Measurements from ENCODE around the gene PANK2.

DNA sequence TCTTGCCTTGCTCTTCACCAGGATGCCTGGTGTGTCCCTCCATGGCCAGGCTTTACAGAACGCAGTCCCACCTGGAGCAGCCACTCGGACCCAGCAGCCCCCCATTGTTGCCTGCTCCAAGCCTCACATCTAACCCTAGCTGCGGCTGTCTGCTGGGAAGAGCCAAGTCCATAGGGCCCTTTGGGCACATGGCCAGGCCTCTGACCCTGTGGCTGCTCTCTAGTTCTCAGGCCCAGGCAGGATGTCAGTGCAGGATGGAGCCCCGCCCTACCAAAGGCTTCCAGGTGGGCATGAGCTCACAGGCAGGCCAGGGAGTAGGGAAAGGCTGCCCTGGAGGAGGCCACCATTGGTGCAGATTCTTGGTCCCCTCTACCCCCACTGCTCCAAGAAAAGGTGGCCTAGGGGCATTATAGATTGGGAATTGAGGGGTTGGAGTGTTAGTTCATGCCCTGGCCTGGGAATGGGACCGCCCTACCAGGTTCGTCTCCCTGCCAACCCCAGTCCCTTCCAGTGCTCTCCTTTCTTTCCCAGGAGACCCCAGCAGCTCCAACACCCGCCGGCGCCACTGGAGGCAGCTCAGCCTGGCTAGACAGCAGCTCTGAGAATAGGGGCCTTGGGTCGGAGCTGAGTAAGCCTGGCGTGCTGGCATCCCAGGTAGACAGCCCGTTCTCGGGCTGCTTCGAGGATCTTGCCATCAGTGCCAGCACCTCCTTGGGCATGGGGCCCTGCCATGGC, 23.9 kb upstream of the PANK2 start:
- TF ChIP-seq, protein P1, sequence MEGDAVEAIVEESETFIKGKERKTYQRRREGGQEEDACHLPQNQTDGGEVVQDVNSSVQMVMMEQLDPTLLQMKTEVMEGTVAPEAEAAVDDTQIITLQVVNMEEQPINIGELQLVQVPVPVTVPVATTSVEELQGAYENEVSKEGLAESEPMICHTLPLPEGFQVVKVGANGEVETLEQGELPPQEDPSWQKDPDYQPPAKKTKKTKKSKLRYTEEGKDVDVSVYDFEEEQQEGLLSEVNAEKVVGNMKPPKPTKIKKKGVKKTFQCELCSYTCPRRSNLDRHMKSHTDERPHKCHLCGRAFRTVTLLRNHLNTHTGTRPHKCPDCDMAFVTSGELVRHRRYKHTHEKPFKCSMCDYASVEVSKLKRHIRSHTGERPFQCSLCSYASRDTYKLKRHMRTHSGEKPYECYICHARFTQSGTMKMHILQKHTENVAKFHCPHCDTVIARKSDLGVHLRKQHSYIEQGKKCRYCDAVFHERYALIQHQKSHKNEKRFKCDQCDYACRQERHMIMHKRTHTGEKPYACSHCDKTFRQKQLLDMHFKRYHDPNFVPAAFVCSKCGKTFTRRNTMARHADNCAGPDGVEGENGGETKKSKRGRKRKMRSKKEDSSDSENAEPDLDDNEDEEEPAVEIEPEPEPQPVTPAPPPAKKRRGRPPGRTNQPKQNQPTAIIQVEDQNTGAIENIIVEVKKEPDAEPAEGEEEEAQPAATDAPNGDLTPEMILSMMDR (IDR thresholded peaks at IDR 0.05; ENCODE audit: low read depth, low read length) = no peak
- no peak for TF ChIP-seq EZH2phosphoT487 (IDR thresholded peaks at IDR 0.05; ENCODE audit: low read depth)
